RWPE1 (cell line): ENCODE measurements around the gene RIPOR3.
A peak's percentile ranks its signal among the peaks of the same experiment; 100 is the strongest.

ENCODE experiments used
- CTCF ChIA-PET: fragments of 350-600 bp; sonication (Branson Sonifier 250); formaldehyde crosslinking; extraction: SDS; loops from one replicate; lab custom pipeline; 2021; lab: Yijun Ruan, JAX
- POLR2A ChIA-PET: fragments of 400-600 bp; formaldehyde crosslinking; extraction: SDS; loops from one replicate; lab custom pipeline; 2020; ENCODE audit warnings: antibody characterized with exemption; ENCODE audit not compliant: low non-redundant PET; lab: Yijun Ruan, JAX
- DNase-seq: peaks from one replicate; pipeline ENCODE4 v3.0.0; 2012; ENCODE audit warnings: low spot score
- H3K27ac ChIP-seq: fragments of 450-650 bp; 2 replicates; pipeline ENCODE4 v1.5.1; 2017
- CTCF ChIP-seq: fragments of 450-650 bp; conservative IDR thresholded peaks from 2 replicates; pipeline ENCODE4 v1.5.1; 2017; ENCODE audit warnings: low read depth, mild to moderate bottlenecking

RIPOR3 gene

GRCh38 chr20:50592282-50593004 lies 98.9 kb downstream of the RIPOR3 start:
- DNase-seq, result no peak
- ChIA-PET POLR2A (no interaction called here), CTCF (interaction anchor here (0.6 to 1.2 kb wide), 6 partner anchors 11 to 267 kb away, joined by 3 to 7 read pairs (median 4); no protein-coding TSS in a partner anchor)
- no peak for TF ChIP-seq CTCF
- peak overlapping the region; percentile 65 for H3K27ac ChIP-seq

GRCh38 chr20:50591233-50591852 lies 100.0 kb downstream of the RIPOR3 start:
- no peak for DNase-seq
- no peak for TF ChIP-seq CTCF
- POLR2A ChIA-PET, result interaction anchor here (0.6 kb wide), 1 partner anchor 407 kb away, joined by 14 read pairs; no protein-coding TSS in a partner anchor
- peak overlapping the region; percentile 65 for H3K27ac ChIP-seq
- CTCF ChIA-PET, result interaction anchor here (0.7 kb wide), 1 partner anchor 19 kb away, joined by 5 read pairs; no protein-coding TSS in a partner anchor

- ChIA-PET CTCF (no interaction called here), POLR2A (no interaction called here)
- DNase-seq, result no peak
- H3K27ac ChIP-seq, result peak overlapping the region; percentile 97
- no peak for TF ChIP-seq CTCF
Measured at GRCh38 chr20:50590348-50590664, 101.0 kb downstream of the RIPOR3 start.

GRCh38 chr20:50589548-50590347 lies 101.6 kb downstream of the RIPOR3 start:
- no peak for TF ChIP-seq CTCF
- DNase-seq, result no peak
- ChIA-PET CTCF (interaction anchor here (0.7 to 1.2 kb wide), 2 partner anchors 160 to 203 kb away, joined by 3 to 5 read pairs; no protein-coding TSS in a partner anchor), POLR2A (no interaction called here)
- H3K27ac ChIP-seq, result peak overlapping the region; percentile 97

GRCh38 chr20:50588034-50588736 lies 103.2 kb downstream of the RIPOR3 start:
- CTCF ChIA-PET, result interaction anchor here (0.5 to 2.1 kb wide), 30 partner anchors 9 to 467 kb away, joined by 3 to 10 read pairs (median 4); no protein-coding TSS in a partner anchor
- POLR2A ChIA-PET, result no interaction called here
- TF ChIP-seq CTCF, result peak; percentile 99
- peak; percentile 92 for DNase-seq
- H3K27ac ChIP-seq, result peak overlapping the region; percentile 97
